Hepatocyte (in vitro differentiated cells): Measurements from ENCODE around the gene RAPSN. TPM values are rescaled to one million over a fixed set of nuclear protein-coding genes. Genes with fewer than 3 reads are reported as not detected.
"Not testable (repeated sequence)": the region's sequence is repeated elsewhere in the genome, so short reads cannot be mapped to it uniquely, and the experiment has no call there.

Experiments used
- DNase-seq: peaks from one replicate; pipeline ENCODE4 v3.0.0-alpha.2; 2016; ENCODE audit warnings: low spot score
- H2AFZ ChIP-seq: fragments of 200-600 bp; sonication (generic); 2 replicates; pipeline ENCODE4 v1.6.0; 2016; ENCODE audit warnings: antibody characterized with exemption, mild to moderate bottlenecking
- H3K27ac ChIP-seq: fragments of 200-600 bp; sonication (generic); 2 replicates; pipeline ENCODE4 v1.5.1; 2016; ENCODE audit warnings: mild to moderate bottlenecking
- H3K27me3 ChIP-seq: fragments of 200-600 bp; sonication (generic); 2 replicates; pipeline ENCODE4 v1.6.1; 2016
- H3K36me3 ChIP-seq: fragments of 200-600 bp; sonication (generic); replicated peaks from 2 replicates; pipeline ENCODE4 v1.5.1; 2016; ENCODE audit warnings: low read depth; ENCODE audit not compliant: insufficient read depth
- H3K4me1 ChIP-seq: fragments of 200-600 bp; sonication (generic); 2 replicates; pipeline ENCODE4 v1.5.1; 2016; ENCODE audit warnings: mild to moderate bottlenecking, moderate library complexity; ENCODE audit not compliant: insufficient read depth
- H3K4me2 ChIP-seq: fragments of 200-600 bp; sonication (generic); 2 replicates; pipeline ENCODE4 v1.6.0; 2016
- H3K4me3 ChIP-seq: fragments of 200-600 bp; sonication (generic); 2 replicates; pipeline ENCODE4 v1.5.1; 2016; ENCODE audit warnings: mild to moderate bottlenecking
- H3K79me2 ChIP-seq: fragments of 200-600 bp; sonication (generic); 2 replicates; pipeline ENCODE4 v1.6.0; 2017; ENCODE audit warnings: mild to moderate bottlenecking
- H3K9me2 ChIP-seq: fragments of 200-600 bp; sonication (generic); replicated peaks from 2 replicates; pipeline ENCODE4 v1.6.0; 2017; ENCODE audit warnings: mild to moderate bottlenecking; ENCODE audit not compliant: insufficient read depth
- H3K9me3 ChIP-seq: fragments of 200-600 bp; sonication (generic); 2 replicates; pipeline ENCODE4 v1.5.1; 2016; ENCODE audit warnings: low read depth, mild to moderate bottlenecking
- H4K20me1 ChIP-seq: fragments of 200-600 bp; sonication (generic); 2 replicates; pipeline ENCODE4 v1.6.0; 2016; ENCODE audit warnings: mild to moderate bottlenecking; ENCODE audit not compliant: insufficient read depth, poor library complexity, severe bottlenecking
- EZH2 ChIP-seq: fragments of 200-600 bp; sonication (generic); IDR thresholded peaks from 2 replicates; pipeline ENCODE4 v1.6.1; 2016; ENCODE audit warnings: antibody characterized with exemption, mild to moderate bottlenecking, borderline replicate concordance
- EZH2phosphoT487 ChIP-seq: fragments of 200-600 bp; sonication (generic); IDR thresholded peaks from one replicate; pipeline ENCODE4 v1.6.1; 2018; ENCODE audit warnings: antibody characterized with exemption, mild to moderate bottlenecking, low read depth, moderate library complexity; ENCODE audit not compliant: unreplicated experiment, severe bottlenecking
- WGBS: methylation state at CpG from one replicate; pipeline ENCODE4 v1.1.6; 2016; ENCODE audit warnings: low lambda C conversion rate; ENCODE audit errors: missing lambda C conversion rate; 5-methylcytosine and 5-hydroxymethylcytosine counted together
- polyA plus RNA-seq: library from polyadenylated mRNA; unstranded; fragments of >200 nt; fragmentation: Nextera tagmentation; extraction: Ambion mirVana; gene quantifications from 2 replicates; pipeline ENCODE4 v1.2.1, GENCODE V29; 2016
- total RNA-seq: library from RNA; depleted of rRNA; stranded (reverse); fragments of >200 nt; gene quantifications from 2 replicates; pipeline ENCODE4 v1.2.3, GENCODE V29; 2014
- TF ChIP-seq, protein P1 (sequence below): fragments of 200-600 bp; sonication (generic); IDR thresholded peaks from 2 replicates; pipeline ENCODE4 v1.5.1; 2016; ENCODE audit warnings: antibody characterized with exemption, mild to moderate bottlenecking; ENCODE audit not compliant: poor library complexity

RAPSN gene
- total and polyA plus RNA-seq, 2 experiments from 2014 or later, result 0.46 TPM; not detected in 1

DNA sequence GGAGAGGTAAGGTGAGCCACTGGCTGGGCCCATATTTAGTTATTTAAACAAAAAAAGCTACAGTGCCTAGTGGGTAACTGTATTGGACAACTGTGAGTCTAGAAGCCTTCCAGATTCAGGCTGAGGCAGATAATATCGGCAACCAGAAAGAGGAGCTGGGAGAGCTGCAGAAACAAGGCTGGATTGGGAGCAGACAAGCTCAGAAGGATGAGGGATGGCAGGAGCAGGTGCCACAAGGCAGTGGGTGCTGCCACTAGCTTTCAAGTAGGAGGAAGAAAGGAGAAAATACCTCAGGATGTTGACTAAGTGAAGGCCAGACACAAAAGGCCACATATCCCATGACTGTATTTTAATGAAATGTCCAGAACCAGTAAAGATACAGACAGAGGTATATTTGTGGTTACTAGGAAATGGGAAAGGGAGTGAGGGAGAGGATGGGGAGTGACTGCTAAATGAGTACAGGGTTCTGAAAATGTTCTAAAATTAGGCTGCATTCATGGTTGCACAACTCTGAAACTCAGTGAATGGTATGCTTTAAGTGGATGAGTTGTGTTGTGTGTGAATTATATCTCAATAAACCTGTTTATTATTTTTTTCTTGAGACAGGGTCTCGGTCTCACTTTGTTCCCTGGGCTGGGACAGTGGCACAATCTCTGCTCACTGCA, 11.8 kb upstream of the RAPSN start:
- H3K79me2 ChIP-seq, result peaks cover 8% of the 10 kb centered on the region

GRCh38 chr11:47454258-47454671, 5.3 kb upstream of the RAPSN start:
- not testable (repeated sequence) for H3K27me3 ChIP-seq, H3K4me2 ChIP-seq, H3K4me3 ChIP-seq, H3K27ac ChIP-seq, H2AFZ ChIP-seq, H3K36me3 ChIP-seq, H3K79me2 ChIP-seq, H3K9me3 ChIP-seq, H4K20me1 ChIP-seq, H3K4me1 ChIP-seq, H3K9me2 ChIP-seq
- DNase-seq, result peak; percentile 86
- TF ChIP-seq, protein P1, sequence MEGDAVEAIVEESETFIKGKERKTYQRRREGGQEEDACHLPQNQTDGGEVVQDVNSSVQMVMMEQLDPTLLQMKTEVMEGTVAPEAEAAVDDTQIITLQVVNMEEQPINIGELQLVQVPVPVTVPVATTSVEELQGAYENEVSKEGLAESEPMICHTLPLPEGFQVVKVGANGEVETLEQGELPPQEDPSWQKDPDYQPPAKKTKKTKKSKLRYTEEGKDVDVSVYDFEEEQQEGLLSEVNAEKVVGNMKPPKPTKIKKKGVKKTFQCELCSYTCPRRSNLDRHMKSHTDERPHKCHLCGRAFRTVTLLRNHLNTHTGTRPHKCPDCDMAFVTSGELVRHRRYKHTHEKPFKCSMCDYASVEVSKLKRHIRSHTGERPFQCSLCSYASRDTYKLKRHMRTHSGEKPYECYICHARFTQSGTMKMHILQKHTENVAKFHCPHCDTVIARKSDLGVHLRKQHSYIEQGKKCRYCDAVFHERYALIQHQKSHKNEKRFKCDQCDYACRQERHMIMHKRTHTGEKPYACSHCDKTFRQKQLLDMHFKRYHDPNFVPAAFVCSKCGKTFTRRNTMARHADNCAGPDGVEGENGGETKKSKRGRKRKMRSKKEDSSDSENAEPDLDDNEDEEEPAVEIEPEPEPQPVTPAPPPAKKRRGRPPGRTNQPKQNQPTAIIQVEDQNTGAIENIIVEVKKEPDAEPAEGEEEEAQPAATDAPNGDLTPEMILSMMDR, result peak; percentile 85
- 40% methylated on average over 8 of the region's 8 CpGs for WGBS

More for the DNA sequence above, 11.8 kb upstream of the RAPSN start:
- no peaks in the 10 kb centered on the region for H3K9me3 ChIP-seq
- H3K4me3 ChIP-seq, result no peak overlapping the region
- DNase-seq, result no peak
- WGBS, result 97% methylated on average over 2 of the region's 2 CpGs
- H3K36me3 ChIP-seq, result no peaks in the 10 kb centered on the region
- H2AFZ ChIP-seq, result no peak overlapping the region
- TF ChIP-seq EZH2phosphoT487 (no peak), EZH2 (no peak)
- TF ChIP-seq, protein P1, result no peak
- no peaks in the 10 kb centered on the region for H3K4me1 ChIP-seq
- H3K27ac ChIP-seq, result no peak overlapping the region
- no peaks in the 10 kb centered on the region for H3K27me3 ChIP-seq
- H4K20me1 ChIP-seq, result no peaks in the 10 kb centered on the region
- no peaks in the 10 kb centered on the region for H3K9me2 ChIP-seq
- no peak overlapping the region for H3K4me2 ChIP-seq

- Histone ChIP-seq H3K27me3 (no peaks in the 10 kb centered on the region), H3K9me3 (no peaks in the 10 kb centered on the region), H3K4me3 (no peak overlapping the region), H3K27ac (no peak overlapping the region), H2AFZ (no peak overlapping the region), H3K4me1 (no peaks in the 10 kb centered on the region), H3K79me2 (no peaks in the 10 kb centered on the region), H3K9me2 (no peaks in the 10 kb centered on the region), H3K4me2 (no peak overlapping the region), H4K20me1 (no peaks in the 10 kb centered on the region), H3K36me3 (no peaks in the 10 kb centered on the region)
- no peak for DNase-seq
- 98% methylated on average over 8 of the region's 8 CpGs for WGBS
- TF ChIP-seq EZH2phosphoT487 (no peak), EZH2 (no peak)
- TF ChIP-seq, protein P1, result no peak
Measured at GRCh38 chr11:47453365-47453764, 4.4 kb upstream of the RAPSN start.

- Histone ChIP-seq H3K9me2 (no peaks in the 10 kb centered on the region), H3K4me1 (no peaks in the 10 kb centered on the region), H4K20me1 (no peaks in the 10 kb centered on the region), H3K79me2 (no peaks in the 10 kb centered on the region), H2AFZ (no peak overlapping the region), H3K27ac (no peak overlapping the region), H3K36me3 (no peaks in the 10 kb centered on the region), H3K4me2 (no peak overlapping the region), H3K9me3 (no peaks in the 10 kb centered on the region), H3K4me3 (no peak overlapping the region), H3K27me3 (no peaks in the 10 kb centered on the region)
- 96% methylated on average over 4 of the region's 4 CpGs for WGBS
- no peak for DNase-seq
- TF ChIP-seq, protein P1, result no peak
- TF ChIP-seq EZH2phosphoT487 (no peak), EZH2 (no peak)
Measured at GRCh38 chr11:47451990-47452389, 3.1 kb upstream of the RAPSN start.
